Measurements from ENCODE around the gene NCF2.

Gene NCF2

DNA sequence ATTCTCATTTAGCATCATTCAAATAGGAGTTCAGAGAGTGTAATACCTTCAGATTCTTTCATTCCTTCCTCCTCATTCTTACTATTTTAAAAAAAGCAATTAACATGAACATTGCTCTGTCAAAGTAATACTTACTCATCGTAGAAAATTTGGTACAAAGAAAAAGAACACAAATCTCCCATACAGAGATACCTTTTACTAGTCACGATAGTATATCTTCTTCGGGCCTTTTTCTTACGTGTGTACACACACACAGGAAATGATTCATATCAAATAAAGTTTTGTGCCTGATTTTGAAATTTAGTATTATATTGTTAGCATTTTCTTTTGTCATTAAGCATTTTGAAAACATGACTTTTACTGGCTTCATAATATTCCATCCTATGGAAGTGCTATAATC, 52.9 kb downstream of the NCF2 start:
- H3K9ac ChIP-seq (ENCODE audit: low read length) = no peak overlapping the region
- TF ChIP-seq, protein P1, sequence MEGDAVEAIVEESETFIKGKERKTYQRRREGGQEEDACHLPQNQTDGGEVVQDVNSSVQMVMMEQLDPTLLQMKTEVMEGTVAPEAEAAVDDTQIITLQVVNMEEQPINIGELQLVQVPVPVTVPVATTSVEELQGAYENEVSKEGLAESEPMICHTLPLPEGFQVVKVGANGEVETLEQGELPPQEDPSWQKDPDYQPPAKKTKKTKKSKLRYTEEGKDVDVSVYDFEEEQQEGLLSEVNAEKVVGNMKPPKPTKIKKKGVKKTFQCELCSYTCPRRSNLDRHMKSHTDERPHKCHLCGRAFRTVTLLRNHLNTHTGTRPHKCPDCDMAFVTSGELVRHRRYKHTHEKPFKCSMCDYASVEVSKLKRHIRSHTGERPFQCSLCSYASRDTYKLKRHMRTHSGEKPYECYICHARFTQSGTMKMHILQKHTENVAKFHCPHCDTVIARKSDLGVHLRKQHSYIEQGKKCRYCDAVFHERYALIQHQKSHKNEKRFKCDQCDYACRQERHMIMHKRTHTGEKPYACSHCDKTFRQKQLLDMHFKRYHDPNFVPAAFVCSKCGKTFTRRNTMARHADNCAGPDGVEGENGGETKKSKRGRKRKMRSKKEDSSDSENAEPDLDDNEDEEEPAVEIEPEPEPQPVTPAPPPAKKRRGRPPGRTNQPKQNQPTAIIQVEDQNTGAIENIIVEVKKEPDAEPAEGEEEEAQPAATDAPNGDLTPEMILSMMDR (IDR thresholded peaks at IDR 0.05; ENCODE audit: insufficient read depth, low read length, poor library complexity, severe bottlenecking) = no peak
- no peak for TF ChIP-seq EZH2phosphoT487 (conservative IDR thresholded peaks at IDR 0.05; ENCODE audit: low read length)
- H3K9me3 ChIP-seq (ENCODE audit: insufficient read depth, low read length) = no peaks in the 10 kb centered on the region
- no peaks in the 10 kb centered on the region for H3K9me2 ChIP-seq (replicated peaks; ENCODE audit: insufficient read depth, low read length)
- no peak overlapping the region for H3K27ac ChIP-seq (ENCODE audit: low read depth, low read length)
- H3K27me3 ChIP-seq (ENCODE audit: low read length) = no peaks in the 10 kb centered on the region
- H3F3A ChIP-seq (ENCODE audit: insufficient read depth) = no peaks in the 10 kb centered on the region
- H4K20me1 ChIP-seq (ENCODE audit: low read depth, low read length) = no peaks in the 10 kb centered on the region
- H3K36me3 ChIP-seq (ENCODE audit: low read length) = peaks cover 57% of the 10 kb centered on the region
- no peak overlapping the region for H3K4me3 ChIP-seq (ENCODE audit: insufficient read depth, low read length, poor library complexity, severe bottlenecking)
- no peak overlapping the region for H2AFZ ChIP-seq (ENCODE audit: low read depth, low read length, severe bottlenecking)
- no peak overlapping the region for H3K4me2 ChIP-seq (ENCODE audit: low read depth, low read length, poor library complexity, severe bottlenecking)
- no peaks in the 10 kb centered on the region for H3K79me2 ChIP-seq (ENCODE audit: insufficient read depth, low read length)

DNA sequence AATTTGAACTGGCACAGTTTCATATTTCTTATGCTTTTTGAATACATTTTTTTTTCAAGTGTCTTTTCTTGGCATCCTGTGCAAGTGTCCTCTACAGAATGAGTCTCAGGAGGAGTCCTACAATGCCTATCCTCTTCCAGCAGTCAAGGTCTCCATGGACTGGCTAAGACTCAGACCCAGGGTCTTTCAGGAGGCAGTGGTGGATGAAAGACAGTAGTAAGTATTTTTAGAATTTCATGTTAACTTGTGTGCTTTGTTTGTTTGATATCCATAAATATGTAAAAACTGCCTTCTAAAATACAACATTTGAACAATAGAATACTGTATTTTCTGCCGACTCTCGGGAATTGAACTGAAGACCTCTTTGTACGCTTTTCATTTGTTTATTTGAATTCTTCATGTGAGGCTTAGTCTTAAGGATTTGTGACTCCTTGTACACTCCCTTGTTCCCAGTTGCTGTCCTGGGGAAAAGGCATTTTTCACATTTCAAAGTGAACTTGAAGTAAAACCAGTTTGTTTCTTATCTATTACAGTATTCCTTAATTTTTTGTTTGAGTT, 56.6 kb downstream of the NCF2 start:
- no peaks in the 10 kb centered on the region for H3K9me3 ChIP-seq (ENCODE audit: insufficient read depth, low read length)
- H3K4me2 ChIP-seq (ENCODE audit: low read depth, low read length, poor library complexity, severe bottlenecking) = no peak overlapping the region
- no peaks in the 10 kb centered on the region for H3K79me2 ChIP-seq (ENCODE audit: insufficient read depth, low read length)
- no peak overlapping the region for H3K4me3 ChIP-seq (ENCODE audit: insufficient read depth, low read length, poor library complexity, severe bottlenecking)
- peaks cover 62% of the 10 kb centered on the region for H3K36me3 ChIP-seq (ENCODE audit: low read length)
- H3K9ac ChIP-seq (ENCODE audit: low read length) = no peak overlapping the region
- 0 out of 2 replicates have a peak, but pooled peaks cover 6% of the 10 kb centered on the region for H3F3A ChIP-seq (ENCODE audit: insufficient read depth)
- no peaks in the 10 kb centered on the region for H3K9me2 ChIP-seq (replicated peaks; ENCODE audit: insufficient read depth, low read length)
- H2AFZ ChIP-seq (ENCODE audit: low read depth, low read length, severe bottlenecking) = no peak overlapping the region
- no peaks in the 10 kb centered on the region for H3K27me3 ChIP-seq (ENCODE audit: low read length)
- no peaks in the 10 kb centered on the region for H4K20me1 ChIP-seq (ENCODE audit: low read depth, low read length)
- TF ChIP-seq, protein P1 (IDR thresholded peaks at IDR 0.05; ENCODE audit: insufficient read depth, low read length, poor library complexity, severe bottlenecking) = no peak
- no peak for TF ChIP-seq EZH2phosphoT487 (conservative IDR thresholded peaks at IDR 0.05; ENCODE audit: low read length)
- H3K27ac ChIP-seq (ENCODE audit: low read depth, low read length) = no peak overlapping the region

DNA sequence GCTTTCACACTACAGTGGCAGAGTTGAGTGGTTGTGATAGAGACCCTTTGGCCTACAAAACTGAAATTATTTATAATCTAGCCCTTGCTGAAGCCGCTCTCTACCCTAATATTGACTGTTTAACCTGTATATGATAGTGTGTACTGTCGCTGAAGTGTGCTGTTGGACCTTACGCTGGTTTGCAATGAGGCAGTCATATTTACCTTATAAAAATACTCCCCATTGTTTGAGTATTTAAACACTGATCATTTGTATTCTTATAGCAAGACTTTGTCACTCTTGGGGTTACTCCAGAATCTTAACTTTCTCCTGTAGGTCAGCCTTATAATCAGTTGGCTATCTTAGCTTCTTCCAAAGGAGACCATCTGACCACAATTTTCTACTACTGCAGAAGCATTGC, 61.7 kb downstream of the NCF2 start:
- no peaks in the 10 kb centered on the region for H3K9me3 ChIP-seq (ENCODE audit: insufficient read depth, low read length)
- no peak overlapping the region for H2AFZ ChIP-seq (ENCODE audit: low read depth, low read length, severe bottlenecking)
- no peaks in the 10 kb centered on the region for H4K20me1 ChIP-seq (ENCODE audit: low read depth, low read length)
- H3F3A ChIP-seq (ENCODE audit: insufficient read depth) = 0 out of 2 replicates have a peak, but pooled peaks cover 6% of the 10 kb centered on the region
- no peak overlapping the region for H3K4me3 ChIP-seq (ENCODE audit: insufficient read depth, low read length, poor library complexity, severe bottlenecking)
- H3K79me2 ChIP-seq (ENCODE audit: insufficient read depth, low read length) = no peaks in the 10 kb centered on the region
- peaks cover 56% of the 10 kb centered on the region for H3K36me3 ChIP-seq (ENCODE audit: low read length)
- no peak overlapping the region for H3K27ac ChIP-seq (ENCODE audit: low read depth, low read length)
- H3K4me2 ChIP-seq (ENCODE audit: low read depth, low read length, poor library complexity, severe bottlenecking) = no peak overlapping the region
- TF ChIP-seq, protein P1 (IDR thresholded peaks at IDR 0.05; ENCODE audit: insufficient read depth, low read length, poor library complexity, severe bottlenecking) = no peak
- no peak overlapping the region for H3K9ac ChIP-seq (ENCODE audit: low read length)
- H3K27me3 ChIP-seq (ENCODE audit: low read length) = no peaks in the 10 kb centered on the region
- no peaks in the 10 kb centered on the region for H3K9me2 ChIP-seq (replicated peaks; ENCODE audit: insufficient read depth, low read length)

Data from SU-DHL-6 (cell line).